NB4 (cell line): ENCODE results near the gene RCOR1.

Experiments used
- DNase-seq: peaks from one replicate; pipeline ENCODE4 v3.0.0; 2010; ENCODE audit warnings: low read depth
- H3K4me3 ChIP-seq: one replicate; pipeline ENCODE4 v1.5.1; 2011; ENCODE audit warnings: mild to moderate bottlenecking, low read depth, low read length, moderate library complexity
- MYC ChIP-seq: IDR thresholded peaks from 2 replicates; pipeline ENCODE4 v1.6.1; 2011; ENCODE audit warnings: low read depth, low read length
- POLR2A ChIP-seq: IDR thresholded peaks from 2 replicates; pipeline ENCODE4 v1.6.1; 2011; ENCODE audit warnings: mild to moderate bottlenecking; ENCODE audit not compliant: insufficient read length; ENCODE audit errors: extremely low read depth
- TF ChIP-seq, protein P1 (sequence below): IDR thresholded peaks from one replicate; pipeline ENCODE4 v1.5.1; 2012; ENCODE audit warnings: low read depth, low read length
- TF ChIP-seq, protein P2 (sequence below): IDR thresholded peaks from 2 replicates; pipeline ENCODE4 v1.6.1; 2011; ENCODE audit warnings: low read depth, low read length

Gene RCOR1

DNA sequence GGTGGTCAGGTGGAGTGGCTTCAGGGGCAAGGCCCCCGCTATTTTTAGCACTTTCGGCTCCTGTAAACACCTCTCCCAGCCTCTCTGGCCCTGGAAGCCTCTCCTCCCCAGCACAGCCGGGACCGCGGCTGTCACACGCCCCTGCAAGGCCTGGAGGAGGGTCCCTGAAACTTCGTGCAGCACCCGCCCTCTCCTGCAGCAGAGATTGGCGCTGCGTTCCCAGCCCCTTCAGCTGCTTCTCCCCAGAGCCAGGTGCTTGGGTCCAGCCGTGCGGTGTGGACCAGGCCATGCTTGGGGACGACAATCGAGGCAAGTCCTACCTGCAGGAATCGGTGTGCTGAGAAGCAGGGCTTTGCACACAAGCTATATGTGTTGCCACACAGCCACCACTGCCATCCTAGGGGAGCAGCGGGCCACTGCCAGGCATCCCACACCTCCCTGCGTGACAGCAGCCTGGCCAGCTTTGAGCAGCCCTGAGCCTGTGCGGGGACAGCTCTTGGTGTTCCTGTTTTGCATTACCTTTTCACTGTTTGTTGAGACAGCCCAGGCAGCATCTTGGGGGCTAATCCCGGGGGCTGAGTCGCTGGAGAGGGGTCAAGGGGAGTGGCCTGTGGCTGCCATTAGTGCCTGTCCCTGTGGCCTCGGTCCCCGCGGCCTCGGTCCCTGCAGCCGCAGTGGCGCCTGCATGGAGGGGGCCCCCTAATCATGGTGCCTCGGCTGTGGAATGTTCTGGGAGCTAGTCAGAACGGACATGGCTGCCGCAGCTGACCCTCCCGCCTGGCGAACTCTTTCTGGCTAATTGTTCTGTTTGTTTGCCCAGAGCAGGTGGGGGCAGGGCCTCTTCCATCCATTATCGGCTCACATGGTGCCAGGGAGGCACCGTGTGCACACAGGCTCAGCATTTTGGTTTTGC lies 157.2 kb downstream of the RCOR1 start:
- TF ChIP-seq MYC (no peak), POLR2A (no peak)
- TF ChIP-seq, protein P1, sequence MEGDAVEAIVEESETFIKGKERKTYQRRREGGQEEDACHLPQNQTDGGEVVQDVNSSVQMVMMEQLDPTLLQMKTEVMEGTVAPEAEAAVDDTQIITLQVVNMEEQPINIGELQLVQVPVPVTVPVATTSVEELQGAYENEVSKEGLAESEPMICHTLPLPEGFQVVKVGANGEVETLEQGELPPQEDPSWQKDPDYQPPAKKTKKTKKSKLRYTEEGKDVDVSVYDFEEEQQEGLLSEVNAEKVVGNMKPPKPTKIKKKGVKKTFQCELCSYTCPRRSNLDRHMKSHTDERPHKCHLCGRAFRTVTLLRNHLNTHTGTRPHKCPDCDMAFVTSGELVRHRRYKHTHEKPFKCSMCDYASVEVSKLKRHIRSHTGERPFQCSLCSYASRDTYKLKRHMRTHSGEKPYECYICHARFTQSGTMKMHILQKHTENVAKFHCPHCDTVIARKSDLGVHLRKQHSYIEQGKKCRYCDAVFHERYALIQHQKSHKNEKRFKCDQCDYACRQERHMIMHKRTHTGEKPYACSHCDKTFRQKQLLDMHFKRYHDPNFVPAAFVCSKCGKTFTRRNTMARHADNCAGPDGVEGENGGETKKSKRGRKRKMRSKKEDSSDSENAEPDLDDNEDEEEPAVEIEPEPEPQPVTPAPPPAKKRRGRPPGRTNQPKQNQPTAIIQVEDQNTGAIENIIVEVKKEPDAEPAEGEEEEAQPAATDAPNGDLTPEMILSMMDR, result no peak
- TF ChIP-seq, protein P2, sequence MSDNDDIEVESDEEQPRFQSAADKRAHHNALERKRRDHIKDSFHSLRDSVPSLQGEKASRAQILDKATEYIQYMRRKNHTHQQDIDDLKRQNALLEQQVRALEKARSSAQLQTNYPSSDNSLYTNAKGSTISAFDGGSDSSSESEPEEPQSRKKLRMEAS, result no peak
- H3K4me3 ChIP-seq, result no peak overlapping the region
- no peak for DNase-seq

DNA sequence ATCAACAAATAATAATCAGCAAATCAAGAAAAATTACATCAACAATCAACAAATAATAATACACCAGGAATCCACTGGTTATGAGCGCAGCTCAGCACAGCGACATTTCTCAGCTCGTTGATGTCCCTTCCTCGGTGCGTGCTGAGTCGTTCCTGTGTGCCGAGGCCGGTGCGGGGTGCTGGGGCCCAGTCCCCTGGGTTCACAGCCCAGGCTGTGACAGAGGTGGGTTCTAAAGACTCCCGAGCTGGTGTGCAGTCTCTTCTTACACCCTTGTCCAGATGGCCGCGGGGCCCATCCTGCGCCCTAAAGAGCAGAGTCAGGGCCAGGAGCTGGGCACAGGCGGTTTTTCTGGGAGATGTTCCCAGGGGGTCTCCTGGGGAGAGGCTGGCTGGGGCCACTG lies 157.9 kb downstream of the RCOR1 start:
- TF ChIP-seq POLR2A, result no peak
- H3K4me3 ChIP-seq, result no peak overlapping the region
- no peak for DNase-seq

GRCh38 chr14:102751088-102751487 lies 158.6 kb downstream of the RCOR1 start:
- H3K4me3 ChIP-seq, result no peak overlapping the region
- DNase-seq, result no peak
- TF ChIP-seq MYC (no peak), POLR2A (no peak)
- TF ChIP-seq, protein P2, result no peak
- TF ChIP-seq, protein P1, result no peak

DNA sequence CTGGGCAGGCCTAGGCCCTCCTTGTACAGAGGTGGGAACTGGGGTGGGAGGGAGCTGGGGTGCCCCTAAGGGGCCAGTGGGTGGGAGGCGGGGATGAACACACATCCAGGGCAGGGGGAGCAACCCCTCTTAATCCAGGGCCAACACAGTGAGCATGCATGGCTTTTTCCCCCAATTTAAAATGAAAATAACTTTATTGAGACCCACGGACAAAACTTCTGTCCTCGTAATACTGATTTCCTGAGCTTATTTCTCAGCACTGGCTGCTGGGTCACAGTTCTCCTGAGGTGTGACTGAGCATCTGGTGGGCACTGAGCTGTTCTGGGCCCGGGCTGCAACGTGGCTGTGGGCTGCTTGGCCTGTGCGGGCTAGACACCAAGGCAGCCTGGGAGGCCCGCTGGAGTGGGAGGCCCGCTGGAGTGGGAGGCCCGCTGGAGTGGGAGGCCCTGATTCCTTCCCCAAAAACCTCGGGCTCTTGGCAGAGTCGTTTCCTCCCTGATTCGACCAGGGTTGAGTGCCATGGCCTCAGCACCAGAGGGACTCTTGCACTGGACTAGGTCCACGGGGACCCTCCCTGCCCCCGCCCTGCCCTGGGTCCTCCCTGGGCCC lies 159.9 kb downstream of the RCOR1 start:
- H3K4me3 ChIP-seq, result no peak overlapping the region
- TF ChIP-seq, protein P1, result no peak
- no peak for TF ChIP-seq MYC
- TF ChIP-seq, protein P2, result no peak
- TF ChIP-seq POLR2A, result no peak
- no peak for DNase-seq

- DNase-seq, result no peak
- TF ChIP-seq POLR2A, result no peak
- TF ChIP-seq, protein P1, result no peak
- TF ChIP-seq, protein P2, result no peak
- no peak for TF ChIP-seq MYC
- H3K4me3 ChIP-seq, result no peak overlapping the region
Measured at GRCh38 chr14:102754370-102755262, 162.2 kb downstream of the RCOR1 start.
